VCaP (cell line): ENCODE results near the gene TGFBRAP1.

Source experiments
- H3K27ac ChIP-seq: fragments of 450-650 bp; 2 replicates; pipeline ENCODE4 v1.5.1; 2017
- TF ChIP-seq, protein P1 (sequence below): fragments of 450-650 bp; conservative IDR thresholded peaks from 2 replicates; pipeline ENCODE4 v1.5.1; 2017; ENCODE audit warnings: mild to moderate bottlenecking, moderate library complexity

TGFBRAP1 gene

GRCh38 chr2:105307962-105308361, 21.6 kb downstream of the TGFBRAP1 start:
- TF ChIP-seq, protein P1, sequence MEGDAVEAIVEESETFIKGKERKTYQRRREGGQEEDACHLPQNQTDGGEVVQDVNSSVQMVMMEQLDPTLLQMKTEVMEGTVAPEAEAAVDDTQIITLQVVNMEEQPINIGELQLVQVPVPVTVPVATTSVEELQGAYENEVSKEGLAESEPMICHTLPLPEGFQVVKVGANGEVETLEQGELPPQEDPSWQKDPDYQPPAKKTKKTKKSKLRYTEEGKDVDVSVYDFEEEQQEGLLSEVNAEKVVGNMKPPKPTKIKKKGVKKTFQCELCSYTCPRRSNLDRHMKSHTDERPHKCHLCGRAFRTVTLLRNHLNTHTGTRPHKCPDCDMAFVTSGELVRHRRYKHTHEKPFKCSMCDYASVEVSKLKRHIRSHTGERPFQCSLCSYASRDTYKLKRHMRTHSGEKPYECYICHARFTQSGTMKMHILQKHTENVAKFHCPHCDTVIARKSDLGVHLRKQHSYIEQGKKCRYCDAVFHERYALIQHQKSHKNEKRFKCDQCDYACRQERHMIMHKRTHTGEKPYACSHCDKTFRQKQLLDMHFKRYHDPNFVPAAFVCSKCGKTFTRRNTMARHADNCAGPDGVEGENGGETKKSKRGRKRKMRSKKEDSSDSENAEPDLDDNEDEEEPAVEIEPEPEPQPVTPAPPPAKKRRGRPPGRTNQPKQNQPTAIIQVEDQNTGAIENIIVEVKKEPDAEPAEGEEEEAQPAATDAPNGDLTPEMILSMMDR: no peak
- no peak overlapping the region for H3K27ac ChIP-seq

DNA sequence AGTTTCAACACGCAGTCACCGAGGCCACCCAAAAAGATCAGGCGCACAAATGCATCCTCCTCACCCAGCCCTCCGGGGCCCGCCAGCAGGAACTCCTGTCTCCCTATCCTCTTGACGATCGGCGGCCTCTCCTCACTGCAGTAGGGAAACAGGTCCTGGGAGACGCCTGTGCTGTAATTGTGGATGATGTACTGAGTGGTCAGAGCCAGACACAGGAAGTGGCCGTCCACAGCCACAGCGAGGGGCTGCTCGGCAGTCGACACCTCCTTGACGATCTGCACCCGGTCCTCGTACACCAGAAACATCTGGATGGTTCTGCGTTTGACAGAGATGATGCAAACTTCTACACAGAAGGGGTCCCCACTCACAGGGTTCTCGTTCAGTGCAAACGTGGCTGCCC, 22.0 kb downstream of the TGFBRAP1 start:
- TF ChIP-seq, protein P1: no peak

DNA sequence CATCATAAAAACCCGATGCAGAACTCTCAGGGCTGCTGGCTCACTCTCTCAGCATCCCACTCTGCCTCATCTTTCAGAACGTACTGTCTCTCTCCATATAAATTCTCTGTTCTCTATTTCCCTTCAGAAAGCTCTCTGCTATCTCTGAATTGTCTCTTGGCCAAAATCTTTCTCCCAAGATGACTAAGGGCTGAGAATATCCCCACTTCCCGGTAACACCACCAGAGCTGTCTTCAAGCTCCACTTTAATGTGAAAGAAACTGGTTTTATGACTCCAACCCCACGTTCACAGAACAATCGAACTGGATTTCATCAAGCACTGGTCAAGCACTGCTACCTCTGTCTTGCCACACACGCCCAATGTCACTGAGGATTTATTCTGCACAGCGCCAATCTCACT, 22.4 kb downstream of the TGFBRAP1 start:
- no peak overlapping the region for H3K27ac ChIP-seq
- TF ChIP-seq, protein P1: no peak

More for the DNA sequence above, 22.0 kb downstream of the TGFBRAP1 start:
- H3K27ac ChIP-seq: no peak overlapping the region

DNA sequence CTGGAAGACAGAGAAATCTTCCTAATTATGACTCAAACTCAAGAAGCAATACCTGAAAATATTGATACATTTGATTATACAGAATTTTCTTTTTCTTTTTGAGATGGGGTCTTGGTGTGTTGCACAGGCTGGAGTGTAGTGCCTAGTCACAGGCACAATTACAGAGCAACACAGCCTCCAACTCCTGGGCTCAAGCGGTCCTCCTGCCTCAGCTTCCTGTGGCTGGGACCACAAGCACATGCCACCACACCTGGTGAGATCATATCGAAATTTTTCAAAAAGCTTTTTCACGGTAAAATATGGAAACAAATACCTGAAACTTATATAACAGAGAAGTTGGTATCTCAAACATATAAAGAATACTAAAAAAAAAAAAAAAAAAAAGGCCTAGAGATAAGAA, 27.9 kb downstream of the TGFBRAP1 start:
- TF ChIP-seq, protein P1: no peak
- H3K27ac ChIP-seq: no peak overlapping the region

- H3K27ac ChIP-seq: peak overlapping the region; percentile 95
- TF ChIP-seq, protein P1: no peak
These were observed 30.2 kb downstream of the TGFBRAP1 start for GRCh38 chr2:105299290-105299689.

DNA sequence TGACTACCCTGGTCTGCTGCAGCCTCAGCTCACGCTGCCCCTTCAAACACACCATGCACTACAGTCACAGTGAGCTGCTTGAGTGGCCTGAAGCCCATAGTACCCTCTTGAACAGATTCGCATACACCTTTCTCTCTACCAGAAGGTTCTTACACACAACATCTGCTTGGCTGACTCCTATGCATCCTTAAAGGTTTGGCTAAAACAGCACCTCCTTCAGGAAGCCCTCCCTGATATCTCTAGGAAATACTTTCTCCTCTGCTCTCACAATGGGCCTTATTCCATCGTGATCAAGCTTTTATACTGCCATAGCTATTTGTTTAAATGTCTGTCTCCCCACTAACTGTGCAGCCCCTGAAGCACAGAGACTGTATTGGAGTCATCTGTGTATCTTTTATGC, 31.5 kb downstream of the TGFBRAP1 start:
- peak overlapping the region; percentile 95 for H3K27ac ChIP-seq
- TF ChIP-seq, protein P1: no peak

GRCh38 chr2:105297216-105297615, 32.3 kb downstream of the TGFBRAP1 start:
- TF ChIP-seq, protein P1: no peak
- peak overlapping the region; percentile 95 for H3K27ac ChIP-seq
